CD4-positive, alpha-beta memory T cell (primary cell): ENCODE data around the gene KLHDC2. TPM values are rescaled to one million over a fixed set of nuclear protein-coding genes. Genes with fewer than 3 reads are reported as not detected.
A peak's percentile ranks its signal among the peaks of the same experiment; 100 is the strongest.
"Not testable (repeated sequence)": the region's sequence is repeated elsewhere in the genome, so short reads cannot be mapped to it uniquely, and the experiment has no call there.

Source experiments
- CTCF ChIA-PET: fragments of 350-600 bp; sonication (Branson Sonifier 250); formaldehyde crosslinking; loops from one replicate; lab custom pipeline; 2021; ENCODE audit warnings: inconsistent platforms; ENCODE audit not compliant: partially characterized antibody; lab: Charles Lee
- POLR2A ChIA-PET: fragments of 350-600 bp; sonication (Branson Sonifier 250); formaldehyde crosslinking; loops from one replicate; lab custom pipeline; 2021; ENCODE audit not compliant: partially characterized antibody; lab: Charles Lee
- DNase-seq, 5 donors: peaks; one replicate each; pipeline versions ENCODE4 v3.0.0 to v3.0.0-alpha.2; 2020 to 2022; ENCODE audit warnings: mixed read lengths in 1 of 5
- H3K27ac ChIP-seq: one replicate; pipeline ENCODE4 v1.7.0; 2013; ENCODE audit warnings: low read depth, low read length
- H3K27me3 ChIP-seq: 2 replicates; pipeline ENCODE4 v1.7.0; 2013; ENCODE audit warnings: mild to moderate bottlenecking, low read length, moderate library complexity; ENCODE audit not compliant: insufficient read depth
- H3K36me3 ChIP-seq: 2 replicates; pipeline ENCODE4 v1.7.0; 2013; ENCODE audit warnings: mild to moderate bottlenecking, low read length, moderate library complexity; ENCODE audit not compliant: insufficient read depth
- H3K4me1 ChIP-seq: 2 replicates; pipeline ENCODE4 v1.7.0; 2013; ENCODE audit warnings: mild to moderate bottlenecking, low read length, moderate library complexity; ENCODE audit not compliant: insufficient read depth
- H3K4me3 ChIP-seq, 2 donors: one replicate each; pipeline ENCODE4 v1.7.0; 2013; ENCODE audit warnings: low read length in 2 of 2, mild to moderate bottlenecking in 1 of 2
- H3K9me3 ChIP-seq, 2 donors: one replicate each; pipeline ENCODE4 v1.7.0; 2013; ENCODE audit warnings: low read length in 2 of 2, control low read depth in 1 of 2; ENCODE audit not compliant: control insufficient read depth in 1 of 2
- H3K27ac Mint-ChIP-seq, 7 donors: one replicate each; pipeline ENCODE4 v1.8.0; 2020 to 2021; ENCODE audit warnings: mixed read lengths in 7 of 7, mild to moderate bottlenecking in 6 of 7, inconsistent platforms in 3 of 7, moderate library complexity in 3 of 7
- H3K27me3 Mint-ChIP-seq, 2 donors: one replicate each; pipeline ENCODE4 v1.8.0; 2020 to 2021; ENCODE audit warnings: mixed read lengths in 2 of 2
- H3K36me3 Mint-ChIP-seq, 2 donors: one replicate each; pipeline ENCODE4 v1.8.0; 2020 to 2021; ENCODE audit warnings: mixed read lengths in 2 of 2, inconsistent platforms in 1 of 2, mild to moderate bottlenecking in 1 of 2
- H3K4me1 Mint-ChIP-seq, 4 donors: one replicate each; pipeline ENCODE4 v1.8.0; 2020 to 2021; ENCODE audit warnings: mixed read lengths in 4 of 4, mild to moderate bottlenecking in 1 of 4
- H3K4me3 Mint-ChIP-seq, 8 donors: one replicate each; pipeline ENCODE4 v1.8.0; 2020 to 2021; ENCODE audit warnings: mixed read lengths in 8 of 8, mild to moderate bottlenecking in 7 of 8, moderate library complexity in 6 of 8, inconsistent platforms in 3 of 8
- H3K9me3 Mint-ChIP-seq, 8 donors: one replicate each; pipeline ENCODE4 v1.8.0; 2020 to 2021; ENCODE audit warnings: mixed read lengths in 8 of 8, mild to moderate bottlenecking in 5 of 8, inconsistent platforms in 3 of 8, moderate library complexity in 1 of 8
- intact Hi-C: fragments of 100-400 bp; cut with micrococcal nuclease; formaldehyde crosslinking; loops from one replicate; pipeline ENCODE4 v1.15.1; 2023
- polyA plus RNA-seq, 2 donors: library from polyadenylated mRNA; unstranded; fragments of 300-500 nt; fragmentation: Illumina TruSeq; gene quantifications; one replicate each; pipeline ENCODE4 v1.2.3, GENCODE V29; 2021
- total RNA-seq, 2 experiments: library from RNA; stranded (reverse); gene quantifications; one replicate each; pipeline ENCODE4 v1.2.3, GENCODE V29; 2021

Gene KLHDC2
- total and polyA plus RNA-seq, 4 experiments from 2014 or later = 84.0 to 97.0 (median 91.5) TPM

DNA sequence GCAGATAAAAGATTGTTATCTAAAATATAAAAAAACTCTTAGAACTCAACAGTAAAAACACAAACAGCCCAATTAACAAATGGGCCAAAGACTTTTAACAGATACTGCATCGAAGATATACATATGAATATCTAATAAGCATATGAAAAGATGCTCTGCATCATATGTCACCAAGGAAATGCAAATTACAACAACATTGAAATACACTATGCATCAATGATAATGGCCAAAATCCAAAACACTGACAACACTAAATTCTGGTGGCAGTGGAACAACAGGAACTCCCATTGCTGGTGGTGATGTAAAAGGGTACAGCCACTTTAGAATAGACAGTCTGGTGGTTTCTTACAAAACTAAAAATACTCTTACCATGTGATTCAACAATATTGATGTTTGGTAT lies 40.8 kb downstream of the KLHDC2 start:
- intact Hi-C loops = no loop called here
- Histone ChIP-seq H3K9me3 (no peaks in the 10 kb centered on the region), H3K36me3 (peaks cover 34% of the 10 kb centered on the region), H3K4me1 (no peaks in the 10 kb centered on the region), H3K27me3 (no peaks in the 10 kb centered on the region), H3K27ac (no peak overlapping the region), H3K4me3 (no peak overlapping the region)
- peak overlapping the region in 1 of 7 donors; percentile 31 for H3K27ac Mint-ChIP-seq
- H3K9me3 Mint-ChIP-seq = peaks cover 0 to 4% (median 0%) of the 10 kb centered on the region in 8 donors
- H3K27me3 Mint-ChIP-seq = no peaks in the 10 kb centered on the region
- POLR2A ChIA-PET = no interaction called here
- peaks cover 2 to 8% (median 6%) of the 10 kb centered on the region in 4 donors for H3K4me1 Mint-ChIP-seq
- H3K36me3 Mint-ChIP-seq = peaks cover 50 to 66% of the 10 kb centered on the region in 2 donors
- CTCF ChIA-PET = no interaction called here
- DNase-seq = no peak
- no peak overlapping the region for H3K4me3 Mint-ChIP-seq

GRCh38 chr14:49816118-49816517 lies 48.2 kb downstream of the KLHDC2 start:
- H3K36me3 ChIP-seq = peaks cover 42% of the 10 kb centered on the region
- CTCF ChIA-PET = interaction anchor here (0.7 to 2.3 kb wide), 3 partner anchors 13 to 355 kb away, joined by 3 to 6 read pairs (median 3); no protein-coding TSS in a partner anchor
- intact Hi-C loops = not testable (repeated sequence)

DNA sequence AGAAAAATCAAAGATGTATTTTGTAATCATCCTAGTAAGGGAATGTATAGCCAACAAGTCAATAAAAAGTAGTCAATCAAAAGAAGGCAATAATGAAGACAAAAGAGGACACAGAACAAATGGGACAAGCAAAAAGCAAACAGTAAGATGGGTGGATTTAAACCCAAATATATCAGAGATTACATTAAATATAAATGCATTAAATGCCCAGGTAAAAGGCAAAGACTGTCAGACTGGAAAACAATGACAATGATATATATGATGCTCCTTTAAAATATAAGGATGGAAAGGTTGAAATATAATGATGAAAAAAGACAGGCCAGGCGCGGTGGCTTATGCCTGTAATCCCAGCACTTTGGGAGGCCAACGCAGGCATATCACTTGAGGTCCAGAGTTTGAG lies 48.9 kb downstream of the KLHDC2 start:
- Mint-ChIP-seq H3K27ac (peak overlapping the region in 2 of 7 donors; percentile 32 to 60), H3K36me3 (peaks cover 71 to 78% of the 10 kb centered on the region in 2 donors), H3K4me3 (no peak overlapping the region), H3K27me3 (no peaks in the 10 kb centered on the region), H3K4me1 (peaks cover 0 to 5% (median under 1%) of the 10 kb centered on the region in 4 donors), H3K9me3 (peaks cover 0 to 14% (median 2%) of the 10 kb centered on the region in 8 donors)
- intact Hi-C loops = no loop called here
- Histone ChIP-seq H3K27ac (no peak overlapping the region), H3K4me3 (no peak overlapping the region), H3K9me3 (no peaks in the 10 kb centered on the region), H3K27me3 (no peaks in the 10 kb centered on the region), H3K36me3 (peaks cover 42% of the 10 kb centered on the region), H3K4me1 (no peaks in the 10 kb centered on the region)
- DNase-seq = no peak
- ChIA-PET CTCF (interaction anchor here (0.9 kb wide), 1 partner anchor 246 kb away, joined by 3 read pairs; no protein-coding TSS in a partner anchor), POLR2A (no interaction called here)

More at GRCh38 chr14:49816118-49816517, 48.2 kb downstream of the KLHDC2 start:
- H3K9me3 ChIP-seq, H3K4me3 ChIP-seq, H3K4me3 Mint-ChIP-seq, H3K4me1 Mint-ChIP-seq, H3K27me3 Mint-ChIP-seq, DNase-seq, H3K27me3 ChIP-seq, POLR2A ChIA-PET, H3K4me1 ChIP-seq, H3K27ac ChIP-seq: not testable (repeated sequence)
- Mint-ChIP-seq H3K27ac (peak overlapping the region in 4 of 7 donors; percentile 1 to 88 (median 45)), H3K9me3 (peaks cover 0 to 14% (median 2%) of the 10 kb centered on the region in 8 donors), H3K36me3 (peaks cover 78 to 85% of the 10 kb centered on the region in 2 donors)

DNA sequence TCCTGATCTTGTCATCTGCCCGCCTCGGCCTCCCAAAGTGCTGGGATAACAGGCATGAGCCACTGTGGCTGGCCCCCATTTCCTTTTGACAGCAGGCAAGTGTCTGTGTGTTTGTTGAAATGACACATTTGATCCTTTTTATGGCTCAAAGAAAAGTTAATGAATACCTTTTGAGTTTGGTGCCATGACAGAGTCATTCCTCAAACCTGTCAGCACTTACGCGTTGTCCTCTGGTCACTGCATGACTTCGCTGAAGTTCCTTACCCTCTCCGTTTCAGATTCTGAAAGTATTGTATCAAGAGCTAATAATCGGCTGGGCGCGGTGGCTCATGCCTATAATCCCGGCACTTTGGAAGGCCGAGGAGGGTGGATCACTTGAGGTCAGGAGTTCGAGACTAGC lies 52.2 kb downstream of the KLHDC2 start:
- DNase-seq = no peak
- H3K36me3 Mint-ChIP-seq = peaks cover 54 to 60% of the 10 kb centered on the region in 2 donors
- H3K27me3 Mint-ChIP-seq = no peaks in the 10 kb centered on the region
- H3K9me3 Mint-ChIP-seq = peaks cover 0 to 10% (median 2%) of the 10 kb centered on the region in 8 donors
- no peak overlapping the region for H3K4me3 Mint-ChIP-seq
- H3K27me3 ChIP-seq = no peaks in the 10 kb centered on the region
- ChIA-PET POLR2A (no interaction called here), CTCF (no interaction called here)
- H3K9me3 ChIP-seq = no peaks in the 10 kb centered on the region
- peaks cover 0 to 7% (median under 1%) of the 10 kb centered on the region in 4 donors for H3K4me1 Mint-ChIP-seq
- H3K4me3 ChIP-seq = no peak overlapping the region
- no peak overlapping the region for H3K27ac ChIP-seq
- H3K4me1 ChIP-seq = no peaks in the 10 kb centered on the region
- intact Hi-C loops = no loop called here
- H3K27ac Mint-ChIP-seq = no peak overlapping the region
- peaks cover 44% of the 10 kb centered on the region for H3K36me3 ChIP-seq

- Histone ChIP-seq H3K4me1 (no peaks in the 10 kb centered on the region), H3K9me3 (no peaks in the 10 kb centered on the region), H3K27me3 (no peaks in the 10 kb centered on the region), H3K4me3 (no peak overlapping the region), H3K27ac (no peak overlapping the region), H3K36me3 (peaks cover 49% of the 10 kb centered on the region)
- Mint-ChIP-seq H3K4me1 (peaks cover 0 to 9% (median 2%) of the 10 kb centered on the region in 4 donors), H3K9me3 (no peaks in the 10 kb centered on the region), H3K27ac (no peak overlapping the region), H3K36me3 (peaks cover 47 to 68% of the 10 kb centered on the region in 2 donors), H3K27me3 (no peaks in the 10 kb centered on the region), H3K4me3 (no peak overlapping the region)
- CTCF ChIA-PET = interaction anchor here (1.1 to 7.7 kb wide), 7 partner anchors 12 to 277 kb away, joined by 3 to 39 read pairs (median 4); partner anchors contain the start of genes DNAAF2 and NEMF
- no peak for DNase-seq
- POLR2A ChIA-PET = interaction anchor here (3.5 kb wide), 1 partner anchor 194 kb away, joined by 16 read pairs; the partner anchor contains the start of gene DNAAF2
- intact Hi-C loops = no loop called here
These were observed 60.7 kb downstream of the KLHDC2 start for GRCh38 chr14:49828640-49829039.

Other genes with a start within 250 kb of the KLHDC2 start
- 1,000 to 10,000 TPM; 3,602 to 3,749 TPM for gene RPS29, start 181.8 kb upstream of the KLHDC2 start, total RNA-seq
- over 10,000 TPM in 1 of 2 donors, 1,000 to 10,000 TPM in 1; 8,635 to 10,008 TPM for gene RPS29, start 181.8 kb upstream of the KLHDC2 start, polyA plus RNA-seq
- 10 to 100 TPM; 13.6 to 16.1 TPM for gene LRR1, start 169.2 kb upstream of the KLHDC2 start, total RNA-seq
- gene LRR1, start 169.2 kb upstream of the KLHDC2 start, polyA plus RNA-seq = 10 to 100 TPM in 1 of 2 donors, 1 to 10 TPM in 1; 9.7 to 11.1 TPM
- 100 to 1,000 TPM; 416 to 441 TPM for gene RPL36AL, start 147.5 kb upstream of the KLHDC2 start, total RNA-seq
- 100 to 1,000 TPM; 669 to 761 TPM for gene RPL36AL, start 147.5 kb upstream of the KLHDC2 start, polyA plus RNA-seq
- 10 to 100 TPM; 58.5 to 58.7 TPM for gene MGAT2, start 147.4 kb upstream of the KLHDC2 start, total RNA-seq
- 10 to 100 TPM; 35.7 to 42.3 TPM for gene MGAT2, start 147.4 kb upstream of the KLHDC2 start, polyA plus RNA-seq
- gene DNAAF2, start 132.9 kb upstream of the KLHDC2 start, total RNA-seq = 1 to 10 TPM; 8.7 to 9.8 TPM
- 10 to 100 TPM; 17.9 to 18.1 TPM for gene DNAAF2, start 132.9 kb upstream of the KLHDC2 start, polyA plus RNA-seq
- 1 to 10 TPM; 1.6 to 1.9 TPM for gene POLE2, start 79.9 kb upstream of the KLHDC2 start, total RNA-seq
- gene POLE2, start 79.9 kb upstream of the KLHDC2 start, polyA plus RNA-seq = 1 to 10 TPM; 2.2 to 3.1 TPM
- 10 to 100 TPM; 12.9 to 13.6 TPM for gene KLHDC1, start 75.0 kb upstream of the KLHDC2 start, total RNA-seq
- gene KLHDC1, start 75.0 kb upstream of the KLHDC2 start, polyA plus RNA-seq = 1 to 10 TPM; 2.0 to 2.8 TPM
- 100 to 1,000 TPM; 104 to 112 TPM for gene NEMF, start 84.6 kb downstream of the KLHDC2 start, total RNA-seq
- gene NEMF, start 84.6 kb downstream of the KLHDC2 start, polyA plus RNA-seq = 10 to 100 TPM; 20.4 to 51.6 TPM
- gene ARF6, start 124.9 kb downstream of the KLHDC2 start, total RNA-seq = 100 to 1,000 TPM; 116 to 124 TPM
- 100 to 1,000 TPM; 157 to 164 TPM for gene ARF6, start 124.9 kb downstream of the KLHDC2 start, polyA plus RNA-seq